GM23248 (cell line): ENCODE measurements around the gene IFNGR1. TPM values are rescaled to one million over a fixed set of nuclear protein-coding genes. Genes with fewer than 3 reads are reported as not detected.
A peak's percentile ranks its signal among the peaks of the same experiment; 100 is the strongest.

Experiments used
- DNase-seq: peaks from one replicate; pipeline ENCODE4 v3.0.0-alpha.2; 2015
- H2AFZ ChIP-seq: fragments of 200-600 bp; sonication (generic); 2 replicates; pipeline ENCODE4 v1.6.1; 2016; ENCODE audit warnings: antibody characterized with exemption
- H3F3A ChIP-seq: fragments of 200-600 bp; sonication (generic); 2 replicates; pipeline ENCODE4 v1.6.1; 2016; ENCODE audit warnings: mild to moderate bottlenecking, antibody characterized with exemption, mixed run types; ENCODE audit not compliant: insufficient read depth
- H3K27ac ChIP-seq: fragments of 200-600 bp; sonication (generic); 2 replicates; pipeline ENCODE4 v1.5.1; 2016; ENCODE audit warnings: mild to moderate bottlenecking
- H3K27me3 ChIP-seq: fragments of 200-600 bp; sonication (generic); replicated peaks from 2 replicates; pipeline ENCODE4 v1.6.1; 2016; ENCODE audit warnings: mild to moderate bottlenecking; ENCODE audit not compliant: insufficient read depth
- H3K36me3 ChIP-seq: fragments of 200-600 bp; sonication (generic); 2 replicates; pipeline ENCODE4 v1.6.1; 2016; ENCODE audit warnings: low read depth, mild to moderate bottlenecking
- H3K4me1 ChIP-seq: fragments of 200-600 bp; sonication (generic); 2 replicates; pipeline ENCODE4 v1.6.1; 2016; ENCODE audit warnings: mild to moderate bottlenecking; ENCODE audit not compliant: insufficient read depth
- H3K4me2 ChIP-seq: fragments of 200-600 bp; sonication (generic); one replicate; pipeline ENCODE4 v1.6.1; 2016; ENCODE audit warnings: mild to moderate bottlenecking; ENCODE audit not compliant: unreplicated experiment
- H3K4me3 ChIP-seq: fragments of 200-600 bp; sonication (generic); 2 replicates; pipeline ENCODE4 v1.5.1; 2016; ENCODE audit warnings: mild to moderate bottlenecking
- H3K79me2 ChIP-seq: fragments of 200-600 bp; sonication (generic); 2 replicates; pipeline ENCODE4 v1.6.1; 2016; ENCODE audit warnings: mild to moderate bottlenecking; ENCODE audit not compliant: insufficient read depth
- H3K9ac ChIP-seq: fragments of 200-600 bp; sonication (generic); 2 replicates; pipeline ENCODE4 v1.6.1; 2016; ENCODE audit warnings: mild to moderate bottlenecking
- H3K9me2 ChIP-seq: fragments of 200-600 bp; sonication (generic); 2 replicates; pipeline ENCODE4 v1.6.1; 2016; ENCODE audit warnings: mixed run types, mild to moderate bottlenecking, moderate library complexity; ENCODE audit not compliant: insufficient read depth
- H3K9me3 ChIP-seq: fragments of 200-600 bp; sonication (generic); one replicate; pipeline ENCODE4 v1.6.1; 2017; ENCODE audit warnings: low read depth
- H4K20me1 ChIP-seq: fragments of 200-600 bp; sonication (generic); 2 replicates; pipeline ENCODE4 v1.6.0; 2016; ENCODE audit not compliant: insufficient read depth
- EZH2 ChIP-seq: fragments of 200-600 bp; sonication (generic); IDR thresholded peaks from 2 replicates; pipeline ENCODE4 v1.6.1; 2018; ENCODE audit warnings: antibody characterized with exemption, mild to moderate bottlenecking; ENCODE audit not compliant: insufficient read depth, poor library complexity, severe bottlenecking
- EZH2phosphoT487 ChIP-seq: fragments of 200-600 bp; sonication (generic); IDR thresholded peaks from 2 replicates; pipeline ENCODE4 v1.6.1; 2018; ENCODE audit warnings: antibody characterized with exemption, moderate library complexity, mild to moderate bottlenecking, low read depth; ENCODE audit not compliant: insufficient read depth
- WGBS, 2 experiments: methylation state at CpG; one replicate each; pipeline ENCODE4 v1.1.6; 2015 to 2017; ENCODE audit warnings: low lambda C conversion rate in 2 of 2, low coverage in 1 of 2; ENCODE audit errors: missing lambda C conversion rate in 2 of 2; 5-methylcytosine and 5-hydroxymethylcytosine counted together
- in situ Hi-C: fragments of 300-500 bp; cut with MboI; formaldehyde crosslinking; loops from 2 replicates; pipeline ENCODE4 v1.15.0; 2020
- polyA plus RNA-seq: library from polyadenylated mRNA; unstranded; fragments of >200 nt; fragmentation: Nextera tagmentation; extraction: Ambion mirVana; gene quantifications from 2 replicates; pipeline ENCODE4 v1.2.1, GENCODE V29; 2016
- total RNA-seq: library from RNA; depleted of rRNA; stranded (reverse); fragments of >200 nt; shearing (Covaris generic); gene quantifications from 2 replicates; pipeline ENCODE4 v1.2.3, GENCODE V29; 2014

Gene IFNGR1
- total and polyA plus RNA-seq, 2 experiments from 2014 or later, result 58.8 to 61.6 TPM

DNA sequence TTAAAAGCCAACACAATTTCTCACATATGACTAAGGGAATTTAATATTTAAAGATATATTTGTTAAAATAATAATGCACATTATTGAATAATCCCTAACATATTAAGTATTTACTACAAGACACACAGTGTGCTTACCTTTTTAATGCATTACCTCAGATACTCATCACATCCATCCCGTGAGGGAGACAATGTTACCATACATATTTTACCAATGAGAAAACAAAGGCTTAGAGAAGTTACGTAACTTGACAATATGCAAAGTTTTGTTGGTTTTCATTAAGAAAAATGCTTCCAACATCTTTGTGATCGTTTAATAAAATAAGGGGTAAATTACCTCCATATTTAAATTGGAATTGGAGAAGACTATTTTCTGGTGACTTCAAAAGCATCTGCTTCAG, 4.3 kb downstream of the IFNGR1 start:
- H3K79me2 ChIP-seq, result peaks cover 92% of the 10 kb centered on the region
- H4K20me1 ChIP-seq, result no peaks in the 10 kb centered on the region
- peak overlapping the region; percentile 11 for H3K4me2 ChIP-seq
- DNase-seq, result peak; percentile 57
- no peaks in the 10 kb centered on the region for H3K9me3 ChIP-seq
- in situ Hi-C loops, result no loop called here
- no peak overlapping the region for H2AFZ ChIP-seq
- 30 to 33% methylated on average over 3 of the region's 3 CpGs for WGBS, 2 experiments
- peaks cover 57% of the 10 kb centered on the region for H3K4me1 ChIP-seq
- H3K27ac ChIP-seq, result peak overlapping the region; percentile 94
- TF ChIP-seq EZH2, result no peak
- TF ChIP-seq EZH2phosphoT487, result no peak
- H3K9me2 ChIP-seq, result no peaks in the 10 kb centered on the region
- no peaks in the 10 kb centered on the region for H3K27me3 ChIP-seq
- H3F3A ChIP-seq, result peaks cover 35% of the 10 kb centered on the region
- no peak overlapping the region for H3K4me3 ChIP-seq
- H3K9ac ChIP-seq, result no peak overlapping the region
- H3K36me3 ChIP-seq, result no peaks in the 10 kb centered on the region; the same call in 1 of the 2 replicates

DNA sequence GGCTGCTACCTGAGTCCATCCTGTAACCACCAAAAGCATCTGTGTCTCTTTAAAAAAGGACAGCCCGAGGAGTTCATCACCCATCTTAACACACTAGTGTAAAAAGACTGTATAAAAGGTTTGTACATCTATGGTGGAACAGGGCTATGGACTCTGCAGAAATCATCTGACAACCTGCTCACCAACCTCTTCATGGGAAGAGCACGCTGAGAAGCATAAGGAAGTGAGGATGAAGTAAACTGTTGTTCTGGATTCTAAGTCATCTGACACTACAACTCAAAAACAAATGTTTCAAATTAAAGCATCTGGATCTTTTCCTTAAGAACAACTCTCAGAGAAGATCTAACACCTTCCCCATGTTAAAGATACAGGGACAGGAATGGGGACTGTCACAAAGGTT, 5.4 kb downstream of the IFNGR1 start:
- H3K9ac ChIP-seq, result no peak overlapping the region
- H3K27ac ChIP-seq, result no peak overlapping the region
- H3K4me3 ChIP-seq, result no peak overlapping the region
- no peaks in the 10 kb centered on the region; the same call in 1 of the 2 replicates for H3K36me3 ChIP-seq
- no peaks in the 10 kb centered on the region for H3K9me3 ChIP-seq
- H3K9me2 ChIP-seq, result no peaks in the 10 kb centered on the region
- no peaks in the 10 kb centered on the region for H4K20me1 ChIP-seq
- H3K4me2 ChIP-seq, result no peak overlapping the region
- peaks cover 53% of the 10 kb centered on the region for H3K4me1 ChIP-seq
- no peak for DNase-seq
- in situ Hi-C loops, result no loop called here
- no peak overlapping the region for H2AFZ ChIP-seq
- H3K79me2 ChIP-seq, result peaks cover 100% of the 10 kb centered on the region
- no peaks in the 10 kb centered on the region for H3K27me3 ChIP-seq
- TF ChIP-seq EZH2phosphoT487, result no peak
- no peak for TF ChIP-seq EZH2
- WGBS, 2 experiments, result 29 to 41% methylated on average over 2 of the region's 2 CpGs
- H3F3A ChIP-seq, result peaks cover 34% of the 10 kb centered on the region

DNA sequence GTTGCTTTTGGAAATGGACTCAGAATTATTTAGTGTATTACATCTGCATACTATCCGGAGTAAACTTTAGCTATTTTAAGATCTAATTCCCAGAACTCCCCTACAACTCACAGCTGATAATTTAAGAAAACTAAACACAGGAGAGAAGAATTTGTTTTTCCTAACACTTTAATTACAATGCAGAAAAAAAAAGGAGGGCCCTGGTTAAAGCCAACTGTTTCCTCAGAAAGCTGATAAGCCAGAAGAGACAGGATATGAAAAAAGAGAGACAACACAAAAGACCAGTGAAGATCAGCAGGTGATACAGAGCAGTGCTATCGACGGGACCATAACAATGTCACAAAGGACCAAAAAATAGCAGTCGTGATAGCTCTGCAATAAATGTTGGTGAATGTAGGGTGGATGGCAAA, 5.8 kb downstream of the IFNGR1 start:
- Histone ChIP-seq H3K27ac (no peak overlapping the region), H4K20me1 (no peaks in the 10 kb centered on the region), H3K4me3 (no peak overlapping the region), H3K9ac (no peak overlapping the region), H2AFZ (no peak overlapping the region), H3F3A (peaks cover 30% of the 10 kb centered on the region), H3K27me3 (no peaks in the 10 kb centered on the region), H3K9me2 (no peaks in the 10 kb centered on the region), H3K9me3 (no peaks in the 10 kb centered on the region), H3K4me1 (peaks cover 53% of the 10 kb centered on the region), H3K36me3 (no peaks in the 10 kb centered on the region; the same call in 1 of the 2 replicates), H3K79me2 (peaks cover 100% of the 10 kb centered on the region), H3K4me2 (no peak overlapping the region)
- 57 to 60% methylated on average over 4 of the region's 4 CpGs for WGBS, 2 experiments
- DNase-seq, result no peak
- in situ Hi-C loops, result no loop called here
- TF ChIP-seq EZH2, result no peak

DNA sequence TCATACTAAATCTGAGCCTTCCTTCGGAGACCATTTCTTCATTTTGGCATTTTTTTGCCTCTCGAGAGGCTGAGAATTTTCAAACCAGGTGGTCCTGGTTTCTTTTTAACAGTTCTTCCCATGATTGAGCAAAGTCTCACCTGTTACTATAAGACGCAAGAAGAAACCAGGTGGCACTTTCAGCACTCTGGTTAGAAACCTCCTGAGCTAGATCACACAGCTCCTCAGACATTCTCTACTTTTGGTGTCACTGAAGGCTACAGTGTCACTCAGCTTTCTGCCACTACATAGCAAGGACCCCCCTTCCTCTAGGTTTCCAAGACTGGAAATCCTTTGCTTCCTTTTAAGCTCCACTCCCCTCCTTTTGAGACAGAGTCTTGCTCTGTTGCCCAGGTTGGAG, 7.3 kb downstream of the IFNGR1 start:
- H3K27me3 ChIP-seq, result no peaks in the 10 kb centered on the region
- peaks cover 100% of the 10 kb centered on the region for H3K79me2 ChIP-seq
- 96 to 98% methylated on average over 3 of the region's 3 CpGs for WGBS, 2 experiments
- H3K27ac ChIP-seq, result no peak overlapping the region
- no peak for TF ChIP-seq EZH2phosphoT487
- TF ChIP-seq EZH2, result no peak
- H3K4me3 ChIP-seq, result no peak overlapping the region
- H4K20me1 ChIP-seq, result no peaks in the 10 kb centered on the region
- DNase-seq, result no peak
- in situ Hi-C loops, result no loop called here
- H3K9me2 ChIP-seq, result no peaks in the 10 kb centered on the region
- H2AFZ ChIP-seq, result no peak overlapping the region
- H3K9me3 ChIP-seq, result no peaks in the 10 kb centered on the region
- no peak overlapping the region for H3K9ac ChIP-seq
- H3K4me2 ChIP-seq, result no peak overlapping the region
- H3K36me3 ChIP-seq, result no peaks in the 10 kb centered on the region; the same call in 1 of the 2 replicates
- H3F3A ChIP-seq, result peaks cover 16% of the 10 kb centered on the region
- peaks cover 43% of the 10 kb centered on the region for H3K4me1 ChIP-seq

DNA sequence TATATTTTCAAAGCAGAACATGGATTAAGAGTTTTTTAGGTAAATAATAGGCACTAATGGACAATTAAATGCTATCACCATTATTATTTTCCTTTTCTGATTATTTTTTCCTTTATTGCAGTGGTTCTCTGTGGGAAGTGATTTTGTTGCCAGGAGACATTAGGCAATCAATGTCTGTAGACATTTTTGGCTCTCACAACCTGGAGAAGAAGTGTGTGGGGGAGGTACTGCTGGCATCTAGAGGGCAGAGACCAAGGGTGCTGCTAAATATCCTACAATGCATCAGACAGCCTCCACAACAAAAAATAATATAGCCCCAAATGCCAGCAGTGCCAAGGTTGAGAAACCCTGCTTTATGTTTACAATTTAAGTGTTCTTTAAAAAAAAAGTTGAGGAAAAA, 8.3 kb downstream of the IFNGR1 start:
- Histone ChIP-seq H3F3A (peaks cover 9% of the 10 kb centered on the region), H3K4me3 (no peak overlapping the region), H3K9ac (no peak overlapping the region), H3K4me2 (no peak overlapping the region), H3K27ac (0 out of 2 replicates have a peak overlapping the region, but pooled peaks have one; percentile 13), H3K9me2 (no peaks in the 10 kb centered on the region), H3K27me3 (no peaks in the 10 kb centered on the region), H2AFZ (no peak overlapping the region), H3K9me3 (no peaks in the 10 kb centered on the region), H4K20me1 (no peaks in the 10 kb centered on the region), H3K4me1 (peaks cover 33% of the 10 kb centered on the region), H3K79me2 (peaks cover 100% of the 10 kb centered on the region), H3K36me3 (peaks cover 2% of the 10 kb centered on the region)
- TF ChIP-seq EZH2, result no peak
- TF ChIP-seq EZH2phosphoT487, result no peak
- DNase-seq, result peak; percentile 71
- in situ Hi-C loops, result no loop called here
